ENCODE results near the gene CDC42EP3. TPM values are rescaled to one million over a fixed set of nuclear protein-coding genes. Genes with fewer than 3 reads are reported as not detected.

Gene CDC42EP3
- total and polyA plus RNA-seq, 2 donors (not counting 1 experiment from before 2014, with no cell fraction given): 28.0 to 29.9 TPM

DNA sequence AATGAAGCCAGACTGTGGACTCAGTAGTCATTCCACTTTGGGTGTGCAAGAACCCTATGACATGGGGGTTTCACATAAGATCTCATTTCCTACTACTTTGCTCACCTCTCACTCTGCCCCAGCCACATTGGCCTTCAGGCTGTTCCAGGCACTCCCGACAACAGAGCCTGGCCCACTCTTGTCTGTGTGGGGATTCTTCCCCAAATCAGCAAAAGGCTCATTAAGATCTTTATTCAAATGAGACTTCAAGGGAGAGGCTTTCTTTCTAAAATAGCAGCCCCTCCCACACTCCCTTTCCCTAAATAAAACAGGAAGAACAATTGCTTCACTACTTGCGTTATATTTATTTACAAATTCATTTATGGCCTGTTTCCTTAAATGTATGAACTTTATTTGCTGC lies 3.5 kb upstream of the CDC42EP3 start:
- no peaks in the 10 kb centered on the region for H3K27me3 ChIP-seq (replicated peaks in 1 of 4; ENCODE audit: control extremely low read depth in 1 of 4, control insufficient read depth in 3 of 4, insufficient read depth in 4 of 4, low read length in 3 of 4)
- H3K9ac ChIP-seq (ENCODE audit: low read length): no peak overlapping the region
- no peak overlapping the region for H3K4me2 ChIP-seq (replicated peaks; ENCODE audit: low read depth, low read length, poor library complexity, severe bottlenecking)
- no peak overlapping the region for H3K4me3 ChIP-seq (ENCODE audit: control extremely low read depth in 1 of 5, extremely low read depth in 1 of 5, insufficient read depth in 1 of 5, low read depth in 2 of 5, low read length in 4 of 5)
- no peaks in the 10 kb centered on the region for H3K9me3 ChIP-seq (ENCODE audit: control extremely low read depth in 1 of 3, control insufficient read depth in 2 of 3, insufficient read depth in 1 of 3, low read length in 2 of 3)
- intact Hi-C loops (cut with micrococcal nuclease): loop anchor here (5.0 kb wide), 3 partner anchors 348 to 708 kb away; partner anchors contain the start of genes EIF2AK2 and STRN
- H3K79me2 ChIP-seq (ENCODE audit: control insufficient read depth, insufficient read depth, low read length): peaks cover 12% of the 10 kb centered on the region
- ChIA-PET CTCF (interaction anchor here (0.6 to 3.3 kb wide), 4 partner anchors 10 to 279 kb away, joined by 3 to 12 read pairs (median 4); no protein-coding TSS in a partner anchor), POLR2A (no interaction called here)
- ATAC-seq (ENCODE audit: low read depth) (no peak), DNase-seq (no peak)
- H3K27ac ChIP-seq (ENCODE audit: low read length in 2 of 2): peak overlapping the region in 1 of 2 donors; percentile 3
- TF ChIP-seq, protein P1, sequence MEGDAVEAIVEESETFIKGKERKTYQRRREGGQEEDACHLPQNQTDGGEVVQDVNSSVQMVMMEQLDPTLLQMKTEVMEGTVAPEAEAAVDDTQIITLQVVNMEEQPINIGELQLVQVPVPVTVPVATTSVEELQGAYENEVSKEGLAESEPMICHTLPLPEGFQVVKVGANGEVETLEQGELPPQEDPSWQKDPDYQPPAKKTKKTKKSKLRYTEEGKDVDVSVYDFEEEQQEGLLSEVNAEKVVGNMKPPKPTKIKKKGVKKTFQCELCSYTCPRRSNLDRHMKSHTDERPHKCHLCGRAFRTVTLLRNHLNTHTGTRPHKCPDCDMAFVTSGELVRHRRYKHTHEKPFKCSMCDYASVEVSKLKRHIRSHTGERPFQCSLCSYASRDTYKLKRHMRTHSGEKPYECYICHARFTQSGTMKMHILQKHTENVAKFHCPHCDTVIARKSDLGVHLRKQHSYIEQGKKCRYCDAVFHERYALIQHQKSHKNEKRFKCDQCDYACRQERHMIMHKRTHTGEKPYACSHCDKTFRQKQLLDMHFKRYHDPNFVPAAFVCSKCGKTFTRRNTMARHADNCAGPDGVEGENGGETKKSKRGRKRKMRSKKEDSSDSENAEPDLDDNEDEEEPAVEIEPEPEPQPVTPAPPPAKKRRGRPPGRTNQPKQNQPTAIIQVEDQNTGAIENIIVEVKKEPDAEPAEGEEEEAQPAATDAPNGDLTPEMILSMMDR (IDR thresholded peaks at IDR 0.05): no peak
- no peak for TF ChIP-seq EZH2 (IDR thresholded peaks at IDR 0.05; ENCODE audit: borderline replicate concordance, insufficient read depth, low read depth, low read length, poor library complexity, severe bottlenecking)
- Mint-ChIP-seq H3K27me3 (no peaks in the 10 kb centered on the region), H3K27ac (peak overlapping the region; percentile 28), H3K9me3 (ENCODE audit: insufficient read depth) (no peaks in the 10 kb centered on the region), H3K4me3 (no peak overlapping the region), H3K4me1 (peaks cover 30% of the 10 kb centered on the region)
- no peaks in the 10 kb centered on the region for H4K20me1 ChIP-seq (ENCODE audit: control insufficient read depth, insufficient read depth, low read length, poor library complexity, severe bottlenecking)
- peak overlapping the region; percentile 7 for H2AFZ ChIP-seq (ENCODE audit: insufficient read depth, low read depth, low read length, poor library complexity, severe bottlenecking)
- H3K4me1 ChIP-seq (ENCODE audit: control insufficient read depth in 2 of 2, insufficient read depth in 2 of 2, low read length in 2 of 2): peaks cover 10 to 19% of the 10 kb centered on the region in 2 donors
- 100% methylated on average over 1 of the region's 2 CpGs for WGBS (ENCODE audit: insufficient coverage)
- H3K36me3 ChIP-seq (replicated peaks in 1 of 2; ENCODE audit: control extremely low read depth in 1 of 2, control insufficient read depth in 1 of 2, extremely low read depth in 1 of 2, insufficient read depth in 2 of 2, low read length in 1 of 2): no peaks in the 10 kb centered on the region

DNA sequence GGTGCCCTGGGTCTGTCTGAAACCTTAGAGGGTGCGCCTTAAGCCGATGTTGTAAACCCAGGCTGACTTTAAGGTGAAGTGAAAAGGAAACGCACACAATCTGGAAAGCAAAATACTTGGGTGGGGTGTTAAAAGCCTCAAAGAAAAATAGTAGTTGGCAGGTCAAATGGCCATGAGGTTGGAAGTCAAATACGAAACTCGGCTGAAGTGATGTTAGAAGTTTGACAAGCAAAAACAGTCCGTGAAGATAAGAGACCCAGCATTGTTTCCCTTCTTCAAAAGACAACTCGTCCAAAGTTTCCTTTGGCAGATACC lies 1.4 kb upstream of the CDC42EP3 start:
- H3K4me1 Mint-ChIP-seq: peaks cover 48% of the 10 kb centered on the region
- POLR2A ChIA-PET: interaction anchor here (0.6 to 1.3 kb wide), 3 partner anchors 28 to 137 kb away, joined by 5 to 12 read pairs (median 5); no protein-coding TSS in a partner anchor
- H4K20me1 ChIP-seq (ENCODE audit: control insufficient read depth, insufficient read depth, low read length, poor library complexity, severe bottlenecking): peaks cover 4% of the 10 kb centered on the region
- peaks cover 26 to 37% of the 10 kb centered on the region in 2 donors for H3K4me1 ChIP-seq (ENCODE audit: control insufficient read depth in 2 of 2, insufficient read depth in 2 of 2, low read length in 2 of 2)
- peak overlapping the region; percentile 88 for H3K4me2 ChIP-seq (replicated peaks; ENCODE audit: low read depth, low read length, poor library complexity, severe bottlenecking)
- H3K79me2 ChIP-seq (ENCODE audit: control insufficient read depth, insufficient read depth, low read length): peaks cover 32% of the 10 kb centered on the region
- no peak for ATAC-seq (ENCODE audit: low read depth)
- CTCF ChIA-PET: interaction anchor here (0.8 to 1.8 kb wide), 5 partner anchors 9 to 258 kb away, joined by 3 to 8 read pairs (median 5); no protein-coding TSS in a partner anchor
- peak overlapping the region; percentile 81 to 83 for H3K27ac ChIP-seq (ENCODE audit: low read length in 2 of 2)
- H3K27ac Mint-ChIP-seq: peak overlapping the region; percentile 82
- no peaks in the 10 kb centered on the region for H3K9me3 Mint-ChIP-seq (ENCODE audit: insufficient read depth)
- H3K4me3 ChIP-seq (ENCODE audit: control extremely low read depth in 1 of 5, extremely low read depth in 1 of 5, insufficient read depth in 1 of 5, low read depth in 2 of 5, low read length in 4 of 5): peak overlapping the region; percentile 44 to 92 (median 84)
- H3K27me3 ChIP-seq (replicated peaks in 1 of 4; ENCODE audit: control extremely low read depth in 1 of 4, control insufficient read depth in 3 of 4, insufficient read depth in 4 of 4, low read length in 3 of 4): no peaks in the 10 kb centered on the region
- no peaks in the 10 kb centered on the region for H3K27me3 Mint-ChIP-seq
- peak overlapping the region; percentile 98 for H3K4me3 Mint-ChIP-seq
- 0% methylated on average over 2 of the region's 7 CpGs for WGBS (ENCODE audit: insufficient coverage)
- H2AFZ ChIP-seq (ENCODE audit: insufficient read depth, low read depth, low read length, poor library complexity, severe bottlenecking): peak overlapping the region; percentile 89
- intact Hi-C loops (cut with micrococcal nuclease): loop anchor here (1.0 to 5.0 kb wide), 5 partner anchors 38 to 706 kb away; partner anchors contain the start of genes EIF2AK2 and STRN
- TF ChIP-seq EZH2 (IDR thresholded peaks at IDR 0.05; ENCODE audit: borderline replicate concordance, insufficient read depth, low read depth, low read length, poor library complexity, severe bottlenecking): no peak
- TF ChIP-seq, protein P1 (IDR thresholded peaks at IDR 0.05): no peak
- no peak for DNase-seq
- H3K9ac ChIP-seq (ENCODE audit: low read length): peak overlapping the region; percentile 94
- no peaks in the 10 kb centered on the region for H3K36me3 ChIP-seq (replicated peaks in 1 of 2; ENCODE audit: control extremely low read depth in 1 of 2, control insufficient read depth in 1 of 2, extremely low read depth in 1 of 2, insufficient read depth in 2 of 2, low read length in 1 of 2)
- H3K9me3 ChIP-seq (ENCODE audit: control extremely low read depth in 1 of 3, control insufficient read depth in 2 of 3, insufficient read depth in 1 of 3, low read length in 2 of 3): no peaks in the 10 kb centered on the region
